ENCODE measurements around the gene AJM1.

- TF ChIP-seq CTCF (IDR thresholded peaks at IDR 0.05), result no peak
- TF ChIP-seq POLR2A (IDR thresholded peaks at IDR 0.05), result no peak
These were observed 16.8 kb downstream of the AJM1 start for GRCh38 chr9:136858844-136859757.

Measured in thyroid gland (tissue), 4 donors.